ENCODE results near the gene OR4C45. TPM values are rescaled to one million over a fixed set of nuclear protein-coding genes. Genes with fewer than 3 reads are reported as not detected.

Gene OR4C45
- total RNA-seq, 4 donors from 2014 or later, result not detected

GRCh38 chr11:50073113-50074105, 40.7 kb downstream of the OR4C45 start:
- no peak for TF ChIP-seq POLR2A (IDR thresholded peaks at IDR 0.05; ENCODE audit: low read depth)
- no peak for TF ChIP-seq EP300 (IDR thresholded peaks at IDR 0.05)
- no peak for TF ChIP-seq POLR2AphosphoS5 (IDR thresholded peaks at IDR 0.05)
- TF ChIP-seq CTCF (IDR thresholded peaks at IDR 0.05), result no peak
- peaks cover 0 to 32% (median 12%) of the 10 kb centered on the region in 4 donors for H3K9me3 ChIP-seq
- WGBS, result 85% methylated on average over 10 of the region's 10 CpGs
- peak; percentile 91 for DNase-seq (ENCODE audit: extremely low spot score)
- H3K4me3 ChIP-seq, result no peak overlapping the region
- H3K27ac ChIP-seq (replicated peaks in 1 of 4), result no peak overlapping the region
- no peaks in the 10 kb centered on the region for H3K27me3 ChIP-seq
- intact Hi-C loops (cut with DNase I), result no loop called here
- H3K4me1 ChIP-seq, result no peaks in the 10 kb centered on the region
- no peaks in the 10 kb centered on the region for H3K36me3 ChIP-seq

GRCh38 chr11:50074161-50074560, 41.5 kb downstream of the OR4C45 start:
- Histone ChIP-seq H3K4me1 (no peaks in the 10 kb centered on the region), H3K27me3 (no peaks in the 10 kb centered on the region), H3K27ac (replicated peaks in 1 of 4) (no peak overlapping the region), H3K36me3 (no peaks in the 10 kb centered on the region), H3K4me3 (no peak overlapping the region), H3K9me3 (peaks cover 0 to 32% (median 16%) of the 10 kb centered on the region in 4 donors)
- 73% methylated on average over 6 of the region's 6 CpGs for WGBS
- DNase-seq (ENCODE audit: extremely low spot score), result no peak
- intact Hi-C loops (cut with DNase I), result no loop called here
- TF ChIP-seq EP300 (IDR thresholded peaks at IDR 0.05) (no peak), POLR2AphosphoS5 (IDR thresholded peaks at IDR 0.05) (no peak), CTCF (IDR thresholded peaks at IDR 0.05) (no peak), POLR2A (IDR thresholded peaks at IDR 0.05; ENCODE audit: low read depth) (no peak)

GRCh38 chr11:50075856-50076255, 43.2 kb downstream of the OR4C45 start:
- DNase-seq (ENCODE audit: extremely low spot score), result no peak
- H3K4me3 ChIP-seq, result no peak overlapping the region
- 65% methylated on average over 4 of the region's 4 CpGs for WGBS
- no peaks in the 10 kb centered on the region for H3K36me3 ChIP-seq
- intact Hi-C loops (cut with DNase I), result no loop called here
- TF ChIP-seq CTCF (IDR thresholded peaks at IDR 0.05), result no peak
- TF ChIP-seq EP300 (IDR thresholded peaks at IDR 0.05), result no peak
- no peak for TF ChIP-seq POLR2A (IDR thresholded peaks at IDR 0.05; ENCODE audit: low read depth)
- no peak for TF ChIP-seq POLR2AphosphoS5 (IDR thresholded peaks at IDR 0.05)
- no peaks in the 10 kb centered on the region for H3K27me3 ChIP-seq
- H3K4me1 ChIP-seq, result no peaks in the 10 kb centered on the region
- no peak overlapping the region for H3K27ac ChIP-seq (replicated peaks in 1 of 4)
- peaks cover 0 to 34% (median 16%) of the 10 kb centered on the region in 4 donors for H3K9me3 ChIP-seq

GRCh38 chr11:50077526-50077925, 44.9 kb downstream of the OR4C45 start:
- TF ChIP-seq EP300 (IDR thresholded peaks at IDR 0.05) (no peak), POLR2A (IDR thresholded peaks at IDR 0.05; ENCODE audit: low read depth) (no peak), POLR2AphosphoS5 (IDR thresholded peaks at IDR 0.05) (no peak), CTCF (IDR thresholded peaks at IDR 0.05) (no peak)
- Histone ChIP-seq H3K9me3 (peaks cover 0 to 34% (median 14%) of the 10 kb centered on the region in 4 donors), H3K4me3 (no peak overlapping the region), H3K36me3 (no peaks in the 10 kb centered on the region), H3K27me3 (no peaks in the 10 kb centered on the region), H3K27ac (replicated peaks in 1 of 4) (no peak overlapping the region), H3K4me1 (no peaks in the 10 kb centered on the region)
- 76% methylated on average over 5 of the region's 5 CpGs for WGBS
- intact Hi-C loops (cut with DNase I), result no loop called here
- no peak for DNase-seq (ENCODE audit: extremely low spot score)
